ENCODE data around the gene CCDC159.

GRCh38 chr19:11401808-11402543 lies 55.7 kb downstream of the CCDC159 start:
- TF ChIP-seq POLR2A (IDR thresholded peaks at IDR 0.05) (no peak), EP300 (IDR thresholded peaks at IDR 0.05) (no peak), CTCF (IDR thresholded peaks at IDR 0.05) (no peak)
